Pancreas (tissue), 8 donors: ENCODE data around the gene ABHD8. TPM values are rescaled to one million over a fixed set of nuclear protein-coding genes. Genes with fewer than 3 reads are reported as not detected.

ENCODE experiments used
- polyA plus RNA-seq, 2 donors: library from polyadenylated mRNA; stranded (reverse); fragments of 200-250 nt; gene quantifications; one replicate each; pipeline ENCODE4 v1.2.3, GENCODE V29; 2013
- total RNA-seq, 6 donors: library from RNA; stranded (reverse); fragmentation: NEBNext Ultra II Directional in 4 of 6; extraction: Animal tissue kit (Norgen Biotek cat#: 25700) in 4 of 6; gene quantifications; one replicate each; pipeline versions ENCODE4 v1.2.1 to v1.2.4, GENCODE V29; 2021 to 2023
- donor health status: healthy with polysubstance abuse.
- donor health status: DM: no; HTN: no; CAD: no; lungs with moderate emphysema.
- donor health status: DM: no; HTN: no; CAD: no.
- donor health status: Bipolar disorder and iron deficiency.
- donor health status: DM: yes; HTN: yes; CAD: no.
- donor health status: DM: no; HTN: no; CAD: no.
- donor health status: DM: no; HTN: no; CAD: no.
- donor health status: DM: yes; HTN: yes; CAD: no.

ABHD8 gene
- total and polyA plus RNA-seq, 8 donors = 5.2 to 8.6 (median 6.6) TPM

Other genes with a start within 250 kb of the ABHD8 start
- 1 to 10 TPM; 2.0 to 5.6 (median 2.1) TPM for gene HAUS8, start 228.0 kb downstream of the ABHD8 start, total RNA-seq
- 10 to 100 TPM in 1 of 2 donors, 1 to 10 TPM in 1; 6.5 to 12.0 TPM for gene HAUS8, start 228.0 kb downstream of the ABHD8 start, polyA plus RNA-seq
- 10 to 100 TPM; 16.6 to 49.2 (median 20.8) TPM for gene MYO9B, start 227.6 kb downstream of the ABHD8 start, total RNA-seq
- 10 to 100 TPM; 40.9 to 53.4 TPM for gene MYO9B, start 227.6 kb downstream of the ABHD8 start, polyA plus RNA-seq
- 10 to 100 TPM; 12.8 to 22.4 (median 16.4) TPM for gene USE1, start 88.1 kb downstream of the ABHD8 start, total RNA-seq
- gene USE1, start 88.1 kb downstream of the ABHD8 start, polyA plus RNA-seq = 10 to 100 TPM; 43.3 to 46.6 TPM
- 10 to 100 TPM; 13.4 to 19.6 (median 16.9) TPM for gene OCEL1, start 77.2 kb downstream of the ABHD8 start, total RNA-seq
- 10 to 100 TPM; 20.9 to 28.4 TPM for gene OCEL1, start 77.2 kb downstream of the ABHD8 start, polyA plus RNA-seq
- gene NR2F6, start 57.5 kb downstream of the ABHD8 start, total RNA-seq = 10 to 100 TPM; 32.5 to 51.2 (median 39.7) TPM
- gene NR2F6, start 57.5 kb downstream of the ABHD8 start, polyA plus RNA-seq = 10 to 100 TPM; 21.3 to 23.5 TPM
- 1 to 10 TPM; 1.2 to 2.9 (median 1.8) TPM for gene USHBP1, start 38.7 kb downstream of the ABHD8 start, total RNA-seq
- 10 to 100 TPM in 1 of 2 donors, 1 to 10 TPM in 1; 9.3 to 11.1 TPM for gene USHBP1, start 38.7 kb downstream of the ABHD8 start, polyA plus RNA-seq
- 10 to 100 TPM; 25.5 to 46.8 (median 31.8) TPM for gene BABAM1, start 36.0 kb downstream of the ABHD8 start, total RNA-seq
- 10 to 100 TPM; 64.1 to 71.1 TPM for gene BABAM1, start 36.0 kb downstream of the ABHD8 start, polyA plus RNA-seq
- under 1 TPM in 5 of 6 donors, not detected in 1; 0.04 to 0.59 (median 0.12) TPM for gene ANKLE1, start 21.5 kb downstream of the ABHD8 start, total RNA-seq
- under 1 TPM; 0.23 to 0.35 TPM for gene ANKLE1, start 21.5 kb downstream of the ABHD8 start, polyA plus RNA-seq
- 10 to 100 TPM; 32.4 to 41.9 (median 37.1) TPM for gene MRPL34, start 2.4 kb upstream of the ABHD8 start, total RNA-seq
- 10 to 100 TPM; 42.9 to 78.1 TPM for gene MRPL34, start 2.4 kb upstream of the ABHD8 start, polyA plus RNA-seq
- gene DDA1, start 6.1 kb upstream of the ABHD8 start, total RNA-seq = 10 to 100 TPM in 3 of 6 donors, 1 to 10 TPM in 3; 6.1 to 12.4 (median 9.3) TPM
- gene DDA1, start 6.1 kb upstream of the ABHD8 start, polyA plus RNA-seq = 10 to 100 TPM; 21.4 to 25.4 TPM
- gene ANO8, start 31.4 kb upstream of the ABHD8 start, total RNA-seq = 10 to 100 TPM in 1 of 6 donors, 1 to 10 TPM in 5; 4.9 to 10.2 (median 5.4) TPM
- 10 to 100 TPM in 1 of 2 donors, 1 to 10 TPM in 1; 7.1 to 19.0 TPM for gene ANO8, start 31.4 kb upstream of the ABHD8 start, polyA plus RNA-seq
- 10 to 100 TPM in 3 of 6 donors, 1 to 10 TPM in 3; 9.1 to 15.2 (median 11.2) TPM for gene GTPBP3, start 34.1 kb upstream of the ABHD8 start, total RNA-seq
- 10 to 100 TPM; 17.9 to 28.2 TPM for gene GTPBP3, start 34.1 kb upstream of the ABHD8 start, polyA plus RNA-seq
- 10 to 100 TPM; 32.0 to 86.5 (median 58.4) TPM for gene PLVAP, start 73.9 kb upstream of the ABHD8 start, total RNA-seq
- 10 to 100 TPM; 70.5 to 87.6 TPM for gene PLVAP, start 73.9 kb upstream of the ABHD8 start, polyA plus RNA-seq
- gene CCDC194, start 90.8 kb upstream of the ABHD8 start, total RNA-seq = under 1 TPM in 2 of 6 donors, not detected in 4; 0.23 to 0.56 TPM
- gene CCDC194, start 90.8 kb upstream of the ABHD8 start, polyA plus RNA-seq = not detected
- gene BST2, start 102.2 kb upstream of the ABHD8 start, total RNA-seq = 10 to 100 TPM in 4 of 6 donors, 1 to 10 TPM in 2; 3.9 to 34.6 (median 15.4) TPM
- 10 to 100 TPM; 15.7 to 17.3 TPM for gene BST2, start 102.2 kb upstream of the ABHD8 start, polyA plus RNA-seq
- gene MVB12A, start 116.6 kb upstream of the ABHD8 start, total RNA-seq = 10 to 100 TPM; 20.6 to 27.3 (median 23.5) TPM
- gene MVB12A, start 116.6 kb upstream of the ABHD8 start, polyA plus RNA-seq = 10 to 100 TPM; 43.7 to 58.7 TPM
- gene TMEM221, start 145.2 kb upstream of the ABHD8 start, total RNA-seq = under 1 TPM; 0.13 to 1.00 (median 0.46) TPM
- gene TMEM221, start 145.2 kb upstream of the ABHD8 start, polyA plus RNA-seq = under 1 TPM; 0.16 to 0.42 TPM
- gene NXNL1, start 157.5 kb upstream of the ABHD8 start, total RNA-seq = not detected
- gene NXNL1, start 157.5 kb upstream of the ABHD8 start, polyA plus RNA-seq = under 1 TPM in 1 of 2 donors, not detected in 1; 0.19 TPM
- 10 to 100 TPM in 3 of 6 donors, 1 to 10 TPM in 3; 9.4 to 18.1 (median 10.2) TPM for gene SLC27A1, start 167.1 kb upstream of the ABHD8 start, total RNA-seq
- gene SLC27A1, start 167.1 kb upstream of the ABHD8 start, polyA plus RNA-seq = 10 to 100 TPM; 31.4 to 37.1 TPM
- 10 to 100 TPM; 28.8 to 53.8 (median 46.6) TPM for gene PGLS, start 208.2 kb upstream of the ABHD8 start, total RNA-seq
- 10 to 100 TPM; 53.6 to 65.8 TPM for gene PGLS, start 208.2 kb upstream of the ABHD8 start, polyA plus RNA-seq